Type B pancreatic cell (in vitro differentiated cells): ENCODE measurements around the gene PLA2G6. TPM values are rescaled to one million over a fixed set of nuclear protein-coding genes. Genes with fewer than 3 reads are reported as not detected.

Experiments used
- DNase-seq: peaks from one replicate; pipeline ENCODE4 v3.0.0; 2021; ENCODE audit warnings: mixed read lengths; ENCODE audit not compliant: unreplicated experiment; ENCODE audit errors: extremely low spot score
- H3K27ac Mint-ChIP-seq: 2 replicates; pipeline ENCODE4 v1.8.0; 2021; ENCODE audit warnings: mild to moderate bottlenecking, mixed read lengths
- H3K27me3 Mint-ChIP-seq: 2 replicates; pipeline ENCODE4 v1.8.0; 2021; ENCODE audit warnings: mixed read lengths
- H3K36me3 Mint-ChIP-seq: 2 replicates; pipeline ENCODE4 v1.8.0; 2021; ENCODE audit warnings: mixed read lengths
- H3K4me1 Mint-ChIP-seq: one replicate; pipeline ENCODE4 v1.8.0; 2021; ENCODE audit warnings: mixed read lengths; ENCODE audit not compliant: unreplicated experiment
- H3K4me3 Mint-ChIP-seq: 2 replicates; pipeline ENCODE4 v1.8.0; 2021; ENCODE audit warnings: mild to moderate bottlenecking, mixed read lengths
- H3K9me3 Mint-ChIP-seq: 2 replicates; pipeline ENCODE4 v1.8.0; 2021; ENCODE audit warnings: mixed read lengths
- total RNA-seq: library from RNA; stranded (reverse); gene quantifications from 2 replicates; pipeline ENCODE4 v1.2.1, GENCODE V29; 2021; ENCODE audit warnings: low replicate concordance
- TF ChIP-seq, protein P1 (sequence below): fragments of 200-600 bp; sonication (generic); conservative IDR thresholded peaks from 2 replicates; pipeline ENCODE4 v1.5.0; 2021; ENCODE audit warnings: antibody characterized with exemption, mild to moderate bottlenecking

The PLA2G6 gene
- total RNA-seq, 1 donor from 2014 or later: 64.1 TPM

DNA sequence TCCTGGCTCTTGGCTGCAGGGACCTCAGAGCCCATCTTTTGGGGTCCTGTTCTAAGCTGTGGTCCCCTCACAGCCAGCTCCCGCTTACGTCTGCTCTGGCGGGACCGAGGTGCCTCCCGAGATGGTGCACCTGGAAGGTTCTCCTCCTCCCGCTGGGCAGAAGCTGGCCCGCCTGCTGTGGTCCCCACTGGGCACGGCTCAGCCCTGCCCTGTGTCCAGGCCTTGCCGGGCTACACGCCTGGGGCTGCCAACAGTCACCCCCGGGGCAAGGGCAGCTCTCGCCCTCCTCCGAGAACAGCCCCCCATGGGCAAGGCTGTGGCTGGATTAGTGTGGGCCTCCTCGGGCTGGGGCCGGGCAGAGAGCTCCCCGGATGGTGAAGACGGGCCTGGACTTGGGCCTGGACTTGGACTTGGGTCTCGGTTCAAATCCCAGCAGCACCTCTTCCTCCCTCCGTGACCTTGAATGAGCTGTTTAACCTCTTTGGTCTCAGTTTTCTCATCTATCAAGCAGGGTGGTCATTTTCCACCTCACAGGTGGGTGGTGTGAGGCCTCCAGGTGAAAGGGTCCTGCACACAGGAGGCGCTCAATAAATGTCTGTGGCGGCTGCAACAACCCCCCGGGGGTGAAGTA lies 72.1 kb downstream of the PLA2G6 start:
- Mint-ChIP-seq H3K27ac (peak overlapping the region; percentile 59), H3K36me3 (peaks cover 3% of the 10 kb centered on the region), H3K4me3 (peak overlapping the region; percentile 69), H3K9me3 (no peaks in the 10 kb centered on the region), H3K4me1 (peaks cover 21% of the 10 kb centered on the region), H3K27me3 (no peaks in the 10 kb centered on the region)
- TF ChIP-seq, protein P1, sequence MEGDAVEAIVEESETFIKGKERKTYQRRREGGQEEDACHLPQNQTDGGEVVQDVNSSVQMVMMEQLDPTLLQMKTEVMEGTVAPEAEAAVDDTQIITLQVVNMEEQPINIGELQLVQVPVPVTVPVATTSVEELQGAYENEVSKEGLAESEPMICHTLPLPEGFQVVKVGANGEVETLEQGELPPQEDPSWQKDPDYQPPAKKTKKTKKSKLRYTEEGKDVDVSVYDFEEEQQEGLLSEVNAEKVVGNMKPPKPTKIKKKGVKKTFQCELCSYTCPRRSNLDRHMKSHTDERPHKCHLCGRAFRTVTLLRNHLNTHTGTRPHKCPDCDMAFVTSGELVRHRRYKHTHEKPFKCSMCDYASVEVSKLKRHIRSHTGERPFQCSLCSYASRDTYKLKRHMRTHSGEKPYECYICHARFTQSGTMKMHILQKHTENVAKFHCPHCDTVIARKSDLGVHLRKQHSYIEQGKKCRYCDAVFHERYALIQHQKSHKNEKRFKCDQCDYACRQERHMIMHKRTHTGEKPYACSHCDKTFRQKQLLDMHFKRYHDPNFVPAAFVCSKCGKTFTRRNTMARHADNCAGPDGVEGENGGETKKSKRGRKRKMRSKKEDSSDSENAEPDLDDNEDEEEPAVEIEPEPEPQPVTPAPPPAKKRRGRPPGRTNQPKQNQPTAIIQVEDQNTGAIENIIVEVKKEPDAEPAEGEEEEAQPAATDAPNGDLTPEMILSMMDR: no peak
- DNase-seq: peak; percentile 69

DNA sequence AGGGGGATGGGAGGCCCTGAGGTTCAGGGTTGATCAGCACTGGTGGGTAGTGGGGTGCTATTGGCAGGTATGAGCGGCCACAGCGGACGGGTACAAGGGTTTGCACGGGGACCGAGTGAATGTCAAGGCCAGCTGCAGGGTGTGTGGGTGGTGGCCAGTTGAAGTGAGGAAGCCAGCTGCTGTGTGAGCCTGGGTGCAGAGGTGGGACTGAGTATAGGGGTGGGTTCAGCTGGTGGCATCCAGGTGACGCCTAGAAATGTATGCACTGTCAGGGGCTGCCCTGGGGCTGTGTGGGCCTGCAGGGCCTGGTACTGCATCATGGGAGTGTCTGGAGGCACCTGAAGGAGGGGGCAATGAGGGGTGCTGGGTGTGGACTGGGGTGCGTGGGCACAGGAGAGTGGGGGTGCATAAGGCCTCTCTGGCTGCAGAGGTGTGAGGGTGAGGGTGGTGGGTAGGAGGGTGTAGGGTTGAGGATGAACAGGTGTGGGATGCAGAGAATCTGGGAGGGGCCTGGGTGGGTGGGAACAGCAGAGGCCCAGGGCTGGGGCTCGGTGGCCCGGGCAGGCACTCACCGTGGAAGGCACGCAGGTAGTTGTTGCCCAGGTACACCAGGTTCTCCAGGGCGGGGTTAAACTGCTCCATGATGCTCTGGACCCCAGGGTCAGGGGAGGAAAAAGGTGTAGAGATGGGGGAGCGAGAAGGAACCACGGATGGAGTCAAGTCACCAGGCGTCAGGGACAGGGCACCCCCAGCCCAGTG lies 72.9 kb downstream of the PLA2G6 start:
- no peaks in the 10 kb centered on the region for H3K36me3 Mint-ChIP-seq
- H3K4me1 Mint-ChIP-seq: peaks cover 18% of the 10 kb centered on the region
- TF ChIP-seq, protein P1: no peak
- no peak for DNase-seq
- H3K4me3 Mint-ChIP-seq: no peak overlapping the region
- peak overlapping the region; percentile 63 for H3K27ac Mint-ChIP-seq
- no peaks in the 10 kb centered on the region for H3K9me3 Mint-ChIP-seq
- no peaks in the 10 kb centered on the region for H3K27me3 Mint-ChIP-seq

DNA sequence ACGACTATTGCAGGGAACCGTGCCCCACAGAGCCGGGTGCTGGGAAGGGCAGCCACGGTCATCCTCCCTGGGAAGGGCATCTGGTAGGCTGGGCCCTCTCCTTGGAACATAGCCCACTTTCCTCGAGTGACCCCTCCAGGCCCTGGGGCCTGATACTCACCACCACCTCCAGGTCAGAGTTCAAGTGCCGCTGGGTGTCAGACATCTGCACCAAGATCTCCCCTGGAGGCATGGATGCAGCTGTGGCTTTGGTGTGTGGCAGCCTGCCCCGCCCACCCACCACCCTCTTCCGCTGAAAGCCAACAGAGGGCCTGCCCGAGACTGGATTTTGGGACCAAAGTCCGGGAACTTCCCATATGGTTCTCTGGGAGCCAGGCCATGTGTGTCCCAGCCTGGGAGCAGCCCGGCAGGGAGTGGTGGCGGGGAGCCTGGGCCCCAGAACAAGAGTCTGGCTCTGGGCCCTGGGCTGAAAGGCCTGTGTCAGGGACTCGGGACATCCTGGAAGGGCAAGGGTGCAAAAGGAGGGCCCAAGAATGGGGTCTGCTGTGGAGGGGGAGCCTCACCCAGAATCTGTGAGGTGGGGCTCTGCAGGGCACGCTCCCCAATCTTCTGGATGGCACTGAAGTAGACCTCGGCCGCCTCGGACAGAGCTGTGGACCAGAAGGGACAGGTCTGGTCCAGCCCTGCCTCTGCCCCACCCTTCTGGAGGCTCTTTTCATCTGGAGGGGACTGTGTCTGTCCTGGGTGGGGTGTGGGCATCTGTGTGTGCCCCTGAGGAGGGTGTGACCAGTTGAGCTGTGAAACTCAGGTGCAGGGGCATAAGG lies 73.7 kb downstream of the PLA2G6 start:
- no peaks in the 10 kb centered on the region for H3K9me3 Mint-ChIP-seq
- no peak for DNase-seq
- H3K4me3 Mint-ChIP-seq: peak overlapping the region; percentile 54
- H3K27ac Mint-ChIP-seq: peak overlapping the region; percentile 63
- H3K36me3 Mint-ChIP-seq: no peaks in the 10 kb centered on the region
- TF ChIP-seq, protein P1: no peak
- peaks cover 18% of the 10 kb centered on the region for H3K4me1 Mint-ChIP-seq
- no peaks in the 10 kb centered on the region for H3K27me3 Mint-ChIP-seq

DNA sequence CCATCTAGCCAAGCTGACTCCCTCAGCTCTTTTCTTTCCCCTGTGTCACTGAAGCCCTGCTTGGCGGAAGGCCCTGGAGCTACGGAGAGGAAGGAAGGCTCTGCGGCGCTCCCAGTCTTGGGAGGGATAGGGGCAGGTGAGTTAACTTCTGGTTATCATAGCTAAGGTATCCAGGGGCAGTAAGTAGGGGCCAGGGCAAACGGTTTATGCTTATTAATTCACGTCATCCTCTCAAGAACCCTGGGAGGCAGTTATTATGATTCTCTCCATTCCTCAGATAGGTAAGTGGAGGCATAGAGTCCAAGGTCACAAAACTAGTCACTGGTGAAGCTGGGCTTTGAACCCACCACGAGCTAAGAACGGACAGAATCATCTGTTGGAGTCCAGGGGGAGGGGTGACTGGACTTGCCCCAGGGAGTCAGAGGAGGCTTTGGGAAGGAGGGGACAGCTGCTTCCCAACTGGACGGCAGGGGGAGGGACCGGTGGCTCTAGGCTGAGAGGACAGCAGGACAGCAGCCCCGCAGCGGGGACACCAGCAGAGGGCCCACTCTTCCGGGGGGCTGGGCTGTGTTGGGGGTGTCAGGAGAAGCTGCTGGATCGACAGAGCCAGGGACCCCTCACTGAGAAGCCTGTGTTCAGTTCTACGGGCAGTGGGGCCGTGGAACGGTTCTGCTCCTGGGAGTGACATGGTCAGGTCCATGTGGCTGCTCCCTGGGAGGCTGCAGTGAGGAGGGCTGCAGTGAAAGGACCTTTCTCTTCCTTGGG lies 74.6 kb downstream of the PLA2G6 start:
- Mint-ChIP-seq H3K4me3 (no peak overlapping the region), H3K27me3 (no peaks in the 10 kb centered on the region), H3K27ac (no peak overlapping the region), H3K4me1 (peaks cover 18% of the 10 kb centered on the region), H3K9me3 (no peaks in the 10 kb centered on the region), H3K36me3 (no peaks in the 10 kb centered on the region)
- TF ChIP-seq, protein P1: no peak
- no peak for DNase-seq

DNA sequence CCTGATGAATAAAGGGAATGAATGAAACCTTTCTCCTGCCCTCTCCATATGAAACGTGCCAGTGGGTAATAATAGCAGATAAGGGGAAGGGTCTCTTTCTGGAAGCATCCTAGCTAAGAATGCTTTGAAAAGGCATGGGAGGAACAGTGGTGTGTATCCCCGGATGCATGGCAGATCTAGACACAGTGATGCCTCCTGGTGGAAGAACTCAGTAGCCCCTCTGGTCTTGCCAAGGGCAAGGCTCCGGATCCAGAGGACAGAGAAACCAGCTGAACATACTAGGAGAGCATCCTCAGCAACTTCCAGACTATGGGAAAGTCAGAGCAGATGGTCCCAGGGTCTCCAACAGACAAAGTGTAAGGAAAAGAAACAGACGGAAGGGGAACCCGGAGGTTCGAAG lies 77.5 kb downstream of the PLA2G6 start:
- TF ChIP-seq, protein P1: peak; percentile 53
- Mint-ChIP-seq H3K27me3 (no peaks in the 10 kb centered on the region), H3K9me3 (no peaks in the 10 kb centered on the region), H3K4me3 (no peak overlapping the region), H3K4me1 (peaks cover 14% of the 10 kb centered on the region), H3K36me3 (peaks cover 4% of the 10 kb centered on the region), H3K27ac (no peak overlapping the region)
- DNase-seq: no peak
